ENCODE results near the gene PSMG4. TPM values are rescaled to one million over a fixed set of nuclear protein-coding genes. Genes with fewer than 3 reads are reported as not detected.
A peak's percentile ranks its signal among the peaks of the same experiment; 100 is the strongest.

PSMG4 gene
- total RNA-seq, 1 experiment from 2014 or later, result 51.9 TPM

DNA sequence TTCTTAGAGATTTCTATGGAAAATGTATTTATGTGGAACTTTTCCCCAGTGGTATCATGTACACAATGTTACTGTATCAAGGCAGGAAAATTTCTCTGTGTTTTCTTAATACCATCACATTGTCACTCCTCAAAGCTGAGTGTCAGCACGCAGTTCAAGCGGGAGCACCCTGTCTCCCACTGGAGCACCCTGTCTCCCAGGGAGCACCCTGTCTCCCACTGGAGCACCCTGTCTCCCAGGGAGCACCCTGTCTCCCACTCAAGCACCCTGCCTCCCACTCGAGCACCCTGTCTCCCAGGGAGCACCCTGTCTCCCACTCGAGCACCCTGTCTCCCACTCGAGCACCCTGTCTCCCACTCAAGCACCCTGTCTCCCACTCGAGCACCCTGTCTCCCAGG, 51.3 kb downstream of the PSMG4 start:
- intact Hi-C loops (cut with micrococcal nuclease), result no loop called here
- Histone ChIP-seq H3K27me3 (ENCODE audit: low read length) (no peaks in the 10 kb centered on the region), H3K4me3 (ENCODE audit: low read length) (no peak overlapping the region), H3K79me2 (ENCODE audit: low read length) (no peaks in the 10 kb centered on the region), H4K20me1 (ENCODE audit: low read length) (no peaks in the 10 kb centered on the region), H3K4me2 (ENCODE audit: low read length) (no peak overlapping the region), H3K9me3 (ENCODE audit: low read length) (no peaks in the 10 kb centered on the region), H3K9ac (ENCODE audit: low read length) (no peak overlapping the region), H3K4me1 (ENCODE audit: insufficient read depth, low read length) (peaks cover 9% of the 10 kb centered on the region; the same call in 1 of the 2 replicates), H3K9me2 (replicated peaks; ENCODE audit: low read length) (no peaks in the 10 kb centered on the region), H3K36me3 (ENCODE audit: low read depth, low read length) (no peaks in the 10 kb centered on the region), H3K27ac (ENCODE audit: low read length) (no peak overlapping the region), H3F3A (ENCODE audit: low read length, unreplicated experiment) (no peaks in the 10 kb centered on the region), H2AFZ (ENCODE audit: low read length) (no peak overlapping the region)
- DNase-seq (no peak), ATAC-seq (no peak)
- ChIA-PET CTCF (no interaction called here), POLR2A (ENCODE audit: unreplicated experiment) (no interaction called here)
- TF ChIP-seq, protein P1, sequence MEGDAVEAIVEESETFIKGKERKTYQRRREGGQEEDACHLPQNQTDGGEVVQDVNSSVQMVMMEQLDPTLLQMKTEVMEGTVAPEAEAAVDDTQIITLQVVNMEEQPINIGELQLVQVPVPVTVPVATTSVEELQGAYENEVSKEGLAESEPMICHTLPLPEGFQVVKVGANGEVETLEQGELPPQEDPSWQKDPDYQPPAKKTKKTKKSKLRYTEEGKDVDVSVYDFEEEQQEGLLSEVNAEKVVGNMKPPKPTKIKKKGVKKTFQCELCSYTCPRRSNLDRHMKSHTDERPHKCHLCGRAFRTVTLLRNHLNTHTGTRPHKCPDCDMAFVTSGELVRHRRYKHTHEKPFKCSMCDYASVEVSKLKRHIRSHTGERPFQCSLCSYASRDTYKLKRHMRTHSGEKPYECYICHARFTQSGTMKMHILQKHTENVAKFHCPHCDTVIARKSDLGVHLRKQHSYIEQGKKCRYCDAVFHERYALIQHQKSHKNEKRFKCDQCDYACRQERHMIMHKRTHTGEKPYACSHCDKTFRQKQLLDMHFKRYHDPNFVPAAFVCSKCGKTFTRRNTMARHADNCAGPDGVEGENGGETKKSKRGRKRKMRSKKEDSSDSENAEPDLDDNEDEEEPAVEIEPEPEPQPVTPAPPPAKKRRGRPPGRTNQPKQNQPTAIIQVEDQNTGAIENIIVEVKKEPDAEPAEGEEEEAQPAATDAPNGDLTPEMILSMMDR (conservative IDR thresholded peaks at IDR 0.05; ENCODE audit: low read depth, low read length), result no peak
- no peak for TF ChIP-seq EZH2phosphoT487 (IDR thresholded peaks at IDR 0.05; ENCODE audit: borderline replicate concordance, low read length)
- TF ChIP-seq EZH2 (IDR thresholded peaks at IDR 0.05; ENCODE audit: low read length, unreplicated experiment), result no peak
- no TSS peak for BruUV-seq (replicated peaks)

DNA sequence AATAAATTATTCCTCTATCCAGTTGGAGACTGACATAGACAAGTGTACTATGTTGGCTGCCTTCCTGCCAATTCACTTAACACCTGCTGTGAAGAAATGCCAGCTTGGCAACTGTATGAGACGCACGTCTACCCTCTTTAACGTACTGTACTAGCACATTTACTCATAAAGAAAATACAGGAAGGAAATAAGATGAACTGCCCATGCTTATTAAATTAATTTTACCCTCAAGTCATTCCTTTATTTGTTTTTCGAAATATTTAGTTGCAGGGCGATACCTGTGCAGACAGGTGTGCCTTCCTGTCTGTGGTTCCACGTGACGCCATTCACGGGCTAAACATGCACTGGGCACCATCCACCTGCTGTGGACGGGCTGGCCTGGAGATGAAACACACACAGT, 52.0 kb downstream of the PSMG4 start:
- TF ChIP-seq EZH2 (IDR thresholded peaks at IDR 0.05; ENCODE audit: low read length, unreplicated experiment) (no peak), EZH2phosphoT487 (IDR thresholded peaks at IDR 0.05; ENCODE audit: borderline replicate concordance, low read length) (no peak)
- TF ChIP-seq, protein P1 (conservative IDR thresholded peaks at IDR 0.05; ENCODE audit: low read depth, low read length), result no peak
- Histone ChIP-seq H3K9me3 (ENCODE audit: low read length) (no peaks in the 10 kb centered on the region), H3K36me3 (ENCODE audit: low read depth, low read length) (no peaks in the 10 kb centered on the region), H3K27me3 (ENCODE audit: low read length) (no peaks in the 10 kb centered on the region), H3K9me2 (replicated peaks; ENCODE audit: low read length) (no peaks in the 10 kb centered on the region), H2AFZ (ENCODE audit: low read length) (no peak overlapping the region), H3K9ac (ENCODE audit: low read length) (no peak overlapping the region), H3K79me2 (ENCODE audit: low read length) (no peaks in the 10 kb centered on the region), H3K27ac (ENCODE audit: low read length) (no peak overlapping the region), H3K4me3 (ENCODE audit: low read length) (no peak overlapping the region), H3K4me2 (ENCODE audit: low read length) (no peak overlapping the region), H3K4me1 (ENCODE audit: insufficient read depth, low read length) (peaks cover 9% of the 10 kb centered on the region; the same call in 1 of the 2 replicates), H3F3A (ENCODE audit: low read length, unreplicated experiment) (no peaks in the 10 kb centered on the region), H4K20me1 (ENCODE audit: low read length) (no peaks in the 10 kb centered on the region)
- BruUV-seq (replicated peaks), result no TSS peak
- DNase-seq, result peak; percentile 33
- ChIA-PET POLR2A (ENCODE audit: unreplicated experiment) (no interaction called here), CTCF (no interaction called here)
- intact Hi-C loops (cut with micrococcal nuclease), result no loop called here
- ATAC-seq, result peak; percentile 31; the same call in 1 of the 2 replicates

DNA sequence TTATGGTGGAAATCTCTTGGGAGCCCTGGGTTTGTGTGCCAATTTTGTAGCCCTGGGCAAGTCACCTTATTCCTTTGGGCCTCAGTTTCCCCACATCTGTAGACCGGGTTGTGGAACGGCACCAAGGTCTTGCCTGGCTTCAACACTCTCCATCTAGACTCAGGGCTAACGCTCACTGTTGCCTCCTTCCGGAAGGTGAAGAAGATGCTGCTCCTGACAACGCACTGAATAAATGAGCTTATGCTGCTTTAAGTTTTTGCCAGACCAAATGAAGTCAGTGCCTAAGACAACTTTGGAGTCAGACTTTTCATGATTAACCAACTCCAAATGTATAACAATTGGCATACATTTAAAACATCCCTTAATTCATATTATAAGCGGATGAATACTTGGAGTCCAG, 53.1 kb downstream of the PSMG4 start:
- no peak overlapping the region for H2AFZ ChIP-seq (ENCODE audit: low read length)
- CTCF ChIA-PET, result no interaction called here
- H3K4me3 ChIP-seq (ENCODE audit: low read length), result no peak overlapping the region
- H3K9me3 ChIP-seq (ENCODE audit: low read length), result no peaks in the 10 kb centered on the region
- H3K27ac ChIP-seq (ENCODE audit: low read length), result no peak overlapping the region
- ATAC-seq (no peak), DNase-seq (no peak)
- no peaks in the 10 kb centered on the region for H3K79me2 ChIP-seq (ENCODE audit: low read length)
- no peaks in the 10 kb centered on the region for H4K20me1 ChIP-seq (ENCODE audit: low read length)
- H3K36me3 ChIP-seq (ENCODE audit: low read depth, low read length), result no peaks in the 10 kb centered on the region
- no peaks in the 10 kb centered on the region for H3F3A ChIP-seq (ENCODE audit: low read length, unreplicated experiment)
- H3K4me1 ChIP-seq (ENCODE audit: insufficient read depth, low read length), result peaks cover 9% of the 10 kb centered on the region; the same call in 1 of the 2 replicates
- no peak for TF ChIP-seq EZH2phosphoT487 (IDR thresholded peaks at IDR 0.05; ENCODE audit: borderline replicate concordance, low read length)
- TF ChIP-seq, protein P1 (conservative IDR thresholded peaks at IDR 0.05; ENCODE audit: low read depth, low read length), result no peak
- no peak for TF ChIP-seq EZH2 (IDR thresholded peaks at IDR 0.05; ENCODE audit: low read length, unreplicated experiment)
- H3K4me2 ChIP-seq (ENCODE audit: low read length), result no peak overlapping the region
- H3K27me3 ChIP-seq (ENCODE audit: low read length), result no peaks in the 10 kb centered on the region
- POLR2A ChIA-PET (ENCODE audit: unreplicated experiment), result no interaction called here
- no peaks in the 10 kb centered on the region for H3K9me2 ChIP-seq (replicated peaks; ENCODE audit: low read length)
- intact Hi-C loops (cut with micrococcal nuclease), result no loop called here
- no peak overlapping the region for H3K9ac ChIP-seq (ENCODE audit: low read length)
- BruUV-seq (replicated peaks), result no TSS peak
